Fibroblast of skin of scalp (primary cell): ENCODE measurements around the gene LIN7C. TPM values are rescaled to one million over a fixed set of nuclear protein-coding genes. Genes with fewer than 3 reads are reported as not detected.
"Not testable (repeated sequence)": the region's sequence is repeated elsewhere in the genome, so short reads cannot be mapped to it uniquely, and the experiment has no call there.

ENCODE experiments used
- DNase-seq: peaks from one replicate; pipeline ENCODE4 v3.0.0-alpha.2; 2013
- polyA plus RNA-seq, 2 experiments: library from polyadenylated mRNA; unstranded; fragments of 120-200 nt; gene quantifications; one replicate each; pipeline ENCODE4 v1.2.1, GENCODE V29; 2013; ENCODE audit not compliant: insufficient read length in 2 of 2

LIN7C gene
- polyA plus RNA-seq (2013, experiment 1 of 2; ENCODE audit: insufficient read length), result 11.9 TPM
- 14.2 TPM for polyA plus RNA-seq (2013, experiment 2 of 2; ENCODE audit: insufficient read length)

GRCh38 chr11:27506200-27507182, at the start of gene LIN7C:
LIN7C (minus strand) TSS chr11:27506769; CDS start chr11:27506752, 17 bp downstream.
- DNase-seq, result peak; percentile 96

GRCh38 chr11:27555264-27555663, 48.7 kb upstream of the LIN7C start:
- no peak for DNase-seq

- peak; percentile 5 for DNase-seq
These were observed 46.6 kb upstream of the LIN7C start for GRCh38 chr11:27553186-27553585.

GRCh38 chr11:27552341-27552740, 45.8 kb upstream of the LIN7C start:
- no peak for DNase-seq

GRCh38 chr11:27551127-27551526, 44.6 kb upstream of the LIN7C start:
- no peak for DNase-seq

- DNase-seq, result no peak
These were observed 39.4 kb upstream of the LIN7C start for GRCh38 chr11:27545946-27546345.

GRCh38 chr11:27545035-27545434, 38.5 kb upstream of the LIN7C start:
- no peak for DNase-seq

- DNase-seq, result no peak
These were observed 35.2 kb upstream of the LIN7C start for GRCh38 chr11:27541790-27542189.

- no peak for DNase-seq
These were observed 33.5 kb upstream of the LIN7C start for GRCh38 chr11:27540051-27540450.

- no peak for DNase-seq
These were observed 28.5 kb upstream of the LIN7C start for GRCh38 chr11:27535103-27535502.

GRCh38 chr11:27532652-27533325, 26.2 kb upstream of the LIN7C start:
- DNase-seq, result peak; percentile 12

GRCh38 chr11:27528712-27529111, 22.1 kb upstream of the LIN7C start:
- DNase-seq, result no peak

GRCh38 chr11:27526535-27526934, 20.0 kb upstream of the LIN7C start:
- DNase-seq, result no peak

GRCh38 chr11:27525824-27526516, 19.4 kb upstream of the LIN7C start:
- no peak for DNase-seq

GRCh38 chr11:27524155-27524554, 17.6 kb upstream of the LIN7C start:
- peak; percentile 53 for DNase-seq

- no peak for DNase-seq
These were observed 13.7 kb upstream of the LIN7C start for GRCh38 chr11:27520226-27520625.

GRCh38 chr11:27518518-27518917, 11.9 kb upstream of the LIN7C start:
- DNase-seq, result no peak

- DNase-seq, result not testable (repeated sequence)
These were observed 10.9 kb upstream of the LIN7C start for GRCh38 chr11:27517490-27517889.

GRCh38 chr11:27514558-27514957, 8.0 kb upstream of the LIN7C start:
- peak; percentile 39 for DNase-seq

- no peak for DNase-seq
These were observed 7.5 kb upstream of the LIN7C start for GRCh38 chr11:27514076-27514475.

GRCh38 chr11:27513389-27513788, 6.8 kb upstream of the LIN7C start:
- no peak for DNase-seq

GRCh38 chr11:27512238-27512637, 5.7 kb upstream of the LIN7C start:
- no peak for DNase-seq

GRCh38 chr11:27509908-27510307, 3.3 kb upstream of the LIN7C start:
- no peak for DNase-seq
